Thyroid gland (tissue), 4 donors: Measurements from ENCODE around the gene EXPH5. TPM values are rescaled to one million over a fixed set of nuclear protein-coding genes. Genes with fewer than 3 reads are reported as not detected.

Experiments
- DNase-seq, 2 donors: peaks; one replicate each; pipeline ENCODE4 v3.0.0-alpha.2; 2019
- H3K27ac ChIP-seq, 3 donors: fragments of 200-600 bp; sonication (generic); 1 replicate in 2 of 3; 2 replicates in 1 of 3; pipeline ENCODE4 v1.5.1; 2016 to 2019; ENCODE audit warnings: mild to moderate bottlenecking in 1 of 3, moderate library complexity in 1 of 3
- H3K27me3 ChIP-seq: fragments of 200-600 bp; sonication (generic); one replicate; pipeline ENCODE4 v1.5.1; 2019
- H3K36me3 ChIP-seq, 2 donors: fragments of 200-600 bp; sonication (generic); one replicate each; pipeline ENCODE4 v1.5.1; 2016 to 2019
- H3K4me1 ChIP-seq, 2 donors: fragments of 200-600 bp; sonication (generic); one replicate each; pipeline ENCODE4 v1.5.1; 2017 to 2019
- H3K4me3 ChIP-seq, 3 donors: fragments of 200-600 bp; sonication (generic); replicated peaks in 1 of 3; 1 replicate in 2 of 3; 2 replicates in 1 of 3; pipeline ENCODE4 v1.5.1; 2016; ENCODE audit warnings: mild to moderate bottlenecking in 1 of 3
- H3K9me3 ChIP-seq: fragments of 200-600 bp; sonication (generic); one replicate; pipeline ENCODE4 v1.5.1; 2017
- CTCF ChIP-seq, 6 experiments: fragments of 200-600 bp in 3 of 6; fragments of 450-650 bp in 3 of 6; sonication (generic) in 3 of 6; IDR thresholded peaks; one replicate each; pipeline ENCODE4 v1.5.1; 2016 to 2019; ENCODE audit warnings: antibody characterized with exemption in 6 of 6, mild to moderate bottlenecking in 2 of 6, inconsistent platforms in 1 of 6, moderate library complexity in 1 of 6
- POLR2A ChIP-seq, 2 donors: fragments of 450-650 bp; IDR thresholded peaks; one replicate each; pipeline ENCODE4 v1.6.1; 2017; ENCODE audit warnings: antibody characterized with exemption in 2 of 2, mild to moderate bottlenecking in 2 of 2, moderate library complexity in 1 of 2
- WGBS, 2 donors: methylation state at CpG; one replicate each; pipeline ENCODE4 v1.1.5; 2017; 5-methylcytosine and 5-hydroxymethylcytosine counted together
- intact Hi-C: fragments of 100-400 bp; cut with DNase I; formaldehyde crosslinking; loops from one replicate; pipeline ENCODE4 v1.15.1; 2023
- total RNA-seq, 4 donors: library from RNA; depleted of rRNA; stranded (reverse); fragments of >200 nt; gene quantifications; one replicate each; pipeline ENCODE4 v1.2.3, GENCODE V29; 2016

EXPH5 gene
- total RNA-seq, 4 donors from 2014 or later = 4.5 to 12.2 (median 6.3) TPM

GRCh38 chr11:108500169-108500568 is 93.4 kb downstream of the EXPH5 start:
- Histone ChIP-seq H3K9me3 (no peaks in the 10 kb centered on the region), H3K4me3 (no peak overlapping the region), H3K36me3 (no peaks in the 10 kb centered on the region), H3K27ac (no peak overlapping the region), H3K27me3 (no peaks in the 10 kb centered on the region), H3K4me1 (peaks cover 4 to 5% of the 10 kb centered on the region in 2 donors)
- no peak for DNase-seq
- TF ChIP-seq POLR2A (IDR thresholded peaks at IDR 0.05) = no peak
- no peak for TF ChIP-seq CTCF (IDR thresholded peaks at IDR 0.05)
- WGBS, 2 donors = 95 to 96% methylated on average over 4 of the region's 4 CpGs
- intact Hi-C loops = no loop called here

- WGBS, 2 donors = 62 to 66% methylated on average over 29 of the region's 29 CpGs
Observed at GRCh38 chr11:108498816-108499408, 94.7 kb downstream of the EXPH5 start.

GRCh38 chr11:108498046-108498815 is 95.3 kb downstream of the EXPH5 start, which contains the start of gene POGLUT3:
Gene POGLUT3, minus strand, starts transcription at chr11:108498384. Its CDS starts 18 bp downstream, at chr11:108498366.
- H3K27ac ChIP-seq = peak within 1 kb of the TSS; percentile 80 to 96 (median 95)
- TF ChIP-seq CTCF (IDR thresholded peaks at IDR 0.05) = no peak
- TF ChIP-seq POLR2A (IDR thresholded peaks at IDR 0.05) = no peak
- no peaks in the 10 kb centered on the region for H3K27me3 ChIP-seq
- no peaks in the 10 kb centered on the region for H3K36me3 ChIP-seq
- H3K4me3 ChIP-seq = peak within 1 kb of the TSS; percentile 38 to 68 (median 61)
- no peaks in the 10 kb centered on the region for H3K9me3 ChIP-seq
- DNase-seq = peak; percentile 61 to 62
- 1 to 2% methylated on average over 25 to 41 of the region's 84 CpGs for WGBS, 2 donors
- H3K4me1 ChIP-seq = peaks cover 4 to 8% of the 10 kb centered on the region in 2 donors
- intact Hi-C loops = no loop called here

More at GRCh38 chr11:108498816-108499408, 94.7 kb downstream of the EXPH5 start:
- intact Hi-C loops = no loop called here
- TF ChIP-seq POLR2A (IDR thresholded peaks at IDR 0.05) (no peak), CTCF (IDR thresholded peaks at IDR 0.05) (no peak)
- no peaks in the 10 kb centered on the region for H3K9me3 ChIP-seq
- no peaks in the 10 kb centered on the region for H3K36me3 ChIP-seq
- no peaks in the 10 kb centered on the region for H3K27me3 ChIP-seq
- H3K4me1 ChIP-seq = peaks cover 4 to 8% of the 10 kb centered on the region in 2 donors
- peak overlapping the region; percentile 80 to 96 (median 95) for H3K27ac ChIP-seq
- peak in 1 of 2 donors; percentile 11 for DNase-seq
- peak overlapping the region; percentile 38 to 68 (median 61) for H3K4me3 ChIP-seq

- Histone ChIP-seq H3K4me1 (peaks cover 4 to 8% of the 10 kb centered on the region in 2 donors), H3K9me3 (no peaks in the 10 kb centered on the region), H3K27ac (peak overlapping the region; percentile 80 to 96 (median 95)), H3K36me3 (no peaks in the 10 kb centered on the region), H3K4me3 (peak overlapping the region; percentile 38 to 68 (median 61)), H3K27me3 (no peaks in the 10 kb centered on the region)
- no peak for TF ChIP-seq CTCF (IDR thresholded peaks at IDR 0.05)
- TF ChIP-seq POLR2A (IDR thresholded peaks at IDR 0.05) = peak in 1 of 2 donors; percentile 81
- intact Hi-C loops = no loop called here
- DNase-seq = peak; percentile 83 to 85
- 1 to 2% methylated on average over 20 to 30 of the region's 30 CpGs for WGBS, 2 donors
Observed at GRCh38 chr11:108497317-108498045, 96.1 kb downstream of the EXPH5 start.
